ENCODE measurements around the gene BCHE. TPM values are rescaled to one million over a fixed set of nuclear protein-coding genes. Genes with fewer than 3 reads are reported as not detected.

Gene BCHE
- total RNA-seq, 1 experiment from 2014 or later: not detected

- H3K4me1 Mint-ChIP-seq (ENCODE audit: low read depth, unreplicated experiment): no peaks in the 10 kb centered on the region
- no peak overlapping the region for H3K4me3 ChIP-seq (ENCODE audit: low read depth, low read length)
- no peak for TF ChIP-seq CTCF (IDR thresholded peaks at IDR 0.05; ENCODE audit: insufficient read depth in 1 of 2, low read depth in 1 of 2, low read length in 1 of 2, severe bottlenecking in 1 of 2, unreplicated experiment in 1 of 2)
- no peaks in the 10 kb centered on the region for H3K9me3 ChIP-seq
- H3K4me1 ChIP-seq: no peaks in the 10 kb centered on the region
- ChIA-PET CTCF (no interaction called here), POLR2A (no interaction called here)
- intact Hi-C loops (cut with micrococcal nuclease; ENCODE audit: unreplicated experiment): no loop called here
- H3K27me3 ChIP-seq (replicated peaks; ENCODE audit: control insufficient read depth, insufficient read depth, low read length): no peaks in the 10 kb centered on the region
- H3K4me3 Mint-ChIP-seq (ENCODE audit: unreplicated experiment): no peak overlapping the region
- H3K27me3 Mint-ChIP-seq (ENCODE audit: insufficient read depth, unreplicated experiment): peaks cover 3% of the 10 kb centered on the region
- no peaks in the 10 kb centered on the region for H3K36me3 Mint-ChIP-seq (ENCODE audit: insufficient read depth, unreplicated experiment)
- H3K9me3 Mint-ChIP-seq (ENCODE audit: unreplicated experiment): no peaks in the 10 kb centered on the region
- no peaks in the 10 kb centered on the region for H3K36me3 ChIP-seq (ENCODE audit: control insufficient read depth, insufficient read depth, low read length)
- DNase-seq: no peak
- no peak overlapping the region for H3K27ac Mint-ChIP-seq (ENCODE audit: unreplicated experiment)
- no TSS peak for BruUV-seq (replicated peaks)
Observed at GRCh38 chr3:165754219-165755007, 82.8 kb downstream of the BCHE start.

- Histone ChIP-seq H3K36me3 (ENCODE audit: control insufficient read depth, insufficient read depth, low read length) (no peaks in the 10 kb centered on the region), H3K4me3 (ENCODE audit: low read depth, low read length) (no peak overlapping the region), H3K4me1 (no peaks in the 10 kb centered on the region), H3K27me3 (replicated peaks; ENCODE audit: control insufficient read depth, insufficient read depth, low read length) (no peaks in the 10 kb centered on the region), H3K9me3 (no peaks in the 10 kb centered on the region)
- H3K9me3 Mint-ChIP-seq (ENCODE audit: unreplicated experiment): no peaks in the 10 kb centered on the region
- H3K27me3 Mint-ChIP-seq (ENCODE audit: insufficient read depth, unreplicated experiment): peaks cover 3% of the 10 kb centered on the region
- H3K4me1 Mint-ChIP-seq (ENCODE audit: low read depth, unreplicated experiment): no peaks in the 10 kb centered on the region
- H3K27ac Mint-ChIP-seq (ENCODE audit: unreplicated experiment): no peak overlapping the region
- no peaks in the 10 kb centered on the region for H3K36me3 Mint-ChIP-seq (ENCODE audit: insufficient read depth, unreplicated experiment)
- BruUV-seq (replicated peaks): no TSS peak
- ChIA-PET CTCF (no interaction called here), POLR2A (no interaction called here)
- DNase-seq: no peak
- intact Hi-C loops (cut with micrococcal nuclease; ENCODE audit: unreplicated experiment): no loop called here
- no peak for TF ChIP-seq CTCF (IDR thresholded peaks at IDR 0.05; ENCODE audit: insufficient read depth in 1 of 2, low read depth in 1 of 2, low read length in 1 of 2, severe bottlenecking in 1 of 2, unreplicated experiment in 1 of 2)
- no peak overlapping the region for H3K4me3 Mint-ChIP-seq (ENCODE audit: unreplicated experiment)
Observed at GRCh38 chr3:165753560-165753959, 83.7 kb downstream of the BCHE start.

- Histone ChIP-seq H3K9me3 (no peaks in the 10 kb centered on the region), H3K36me3 (ENCODE audit: control insufficient read depth, insufficient read depth, low read length) (no peaks in the 10 kb centered on the region), H3K4me1 (no peaks in the 10 kb centered on the region), H3K4me3 (ENCODE audit: low read depth, low read length) (no peak overlapping the region), H3K27me3 (replicated peaks; ENCODE audit: control insufficient read depth, insufficient read depth, low read length) (no peaks in the 10 kb centered on the region)
- ChIA-PET CTCF (no interaction called here), POLR2A (no interaction called here)
- no TSS peak for BruUV-seq (replicated peaks)
- no peak for DNase-seq
- Mint-ChIP-seq H3K4me3 (ENCODE audit: unreplicated experiment) (no peak overlapping the region), H3K36me3 (ENCODE audit: insufficient read depth, unreplicated experiment) (no peaks in the 10 kb centered on the region), H3K27me3 (ENCODE audit: insufficient read depth, unreplicated experiment) (no peaks in the 10 kb centered on the region), H3K9me3 (ENCODE audit: unreplicated experiment) (no peaks in the 10 kb centered on the region), H3K4me1 (ENCODE audit: low read depth, unreplicated experiment) (no peaks in the 10 kb centered on the region), H3K27ac (ENCODE audit: unreplicated experiment) (no peak overlapping the region)
- TF ChIP-seq CTCF (IDR thresholded peaks at IDR 0.05; ENCODE audit: insufficient read depth in 1 of 2, low read depth in 1 of 2, low read length in 1 of 2, severe bottlenecking in 1 of 2, unreplicated experiment in 1 of 2): no peak
- intact Hi-C loops (cut with micrococcal nuclease; ENCODE audit: unreplicated experiment): no loop called here
Observed at GRCh38 chr3:165751637-165752036, 85.6 kb downstream of the BCHE start.
